Hepatocyte (in vitro differentiated cells): ENCODE data around the gene DNTT.

ENCODE experiments used
- EZH2 ChIP-seq: fragments of 200-600 bp; sonication (generic); IDR thresholded peaks from 2 replicates; pipeline ENCODE4 v1.6.1; 2016; ENCODE audit warnings: antibody characterized with exemption, mild to moderate bottlenecking, borderline replicate concordance
- TF ChIP-seq, protein P1 (sequence below): fragments of 200-600 bp; sonication (generic); IDR thresholded peaks from 2 replicates; pipeline ENCODE4 v1.5.1; 2016; ENCODE audit warnings: antibody characterized with exemption, mild to moderate bottlenecking; ENCODE audit not compliant: poor library complexity

GRCh38 chr10:96281444-96282029 lies 22.7 kb upstream of the DNTT start:
- TF ChIP-seq, protein P1, sequence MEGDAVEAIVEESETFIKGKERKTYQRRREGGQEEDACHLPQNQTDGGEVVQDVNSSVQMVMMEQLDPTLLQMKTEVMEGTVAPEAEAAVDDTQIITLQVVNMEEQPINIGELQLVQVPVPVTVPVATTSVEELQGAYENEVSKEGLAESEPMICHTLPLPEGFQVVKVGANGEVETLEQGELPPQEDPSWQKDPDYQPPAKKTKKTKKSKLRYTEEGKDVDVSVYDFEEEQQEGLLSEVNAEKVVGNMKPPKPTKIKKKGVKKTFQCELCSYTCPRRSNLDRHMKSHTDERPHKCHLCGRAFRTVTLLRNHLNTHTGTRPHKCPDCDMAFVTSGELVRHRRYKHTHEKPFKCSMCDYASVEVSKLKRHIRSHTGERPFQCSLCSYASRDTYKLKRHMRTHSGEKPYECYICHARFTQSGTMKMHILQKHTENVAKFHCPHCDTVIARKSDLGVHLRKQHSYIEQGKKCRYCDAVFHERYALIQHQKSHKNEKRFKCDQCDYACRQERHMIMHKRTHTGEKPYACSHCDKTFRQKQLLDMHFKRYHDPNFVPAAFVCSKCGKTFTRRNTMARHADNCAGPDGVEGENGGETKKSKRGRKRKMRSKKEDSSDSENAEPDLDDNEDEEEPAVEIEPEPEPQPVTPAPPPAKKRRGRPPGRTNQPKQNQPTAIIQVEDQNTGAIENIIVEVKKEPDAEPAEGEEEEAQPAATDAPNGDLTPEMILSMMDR, result no peak
- TF ChIP-seq EZH2, result no peak
